ENCODE measurements around the gene TK1.
"Not testable (repeated sequence)": the region's sequence is repeated elsewhere in the genome, so short reads cannot be mapped to it uniquely, and the experiment has no call there.

Gene TK1

GRCh38 chr17:78179372-78179771, 7.5 kb downstream of the TK1 start:
- Histone ChIP-seq H3K9me3 (ENCODE audit: control insufficient read depth, insufficient read depth, low read length) (no peaks in the 10 kb centered on the region), H3K36me3 (ENCODE audit: control insufficient read depth, insufficient read depth, low read length) (peaks cover 43% of the 10 kb centered on the region), H3K27ac (ENCODE audit: low read length) (no peak overlapping the region), H3K4me3 (ENCODE audit: low read length) (no peak overlapping the region), H3K4me1 (ENCODE audit: control insufficient read depth, insufficient read depth, low read length) (no peaks in the 10 kb centered on the region; the same call in 1 of the 2 replicates), H3K27me3 (ENCODE audit: control insufficient read depth, insufficient read depth, low read length) (no peaks in the 10 kb centered on the region)
- no CpG with 5 or more reads among the region's 17 CpGs for WGBS (ENCODE audit: insufficient coverage, insufficient read length)
- no peak for DNase-seq (ENCODE audit: low read depth, low spot score)

GRCh38 chr17:78176548-78177025, 10.3 kb downstream of the TK1 start:
- peaks cover 37% of the 10 kb centered on the region for H3K36me3 ChIP-seq (ENCODE audit: control insufficient read depth, insufficient read depth, low read length)
- H3K4me3 ChIP-seq (ENCODE audit: low read length), result no peak overlapping the region
- no peaks in the 10 kb centered on the region; the same call in none of the 2 replicates for H3K4me1 ChIP-seq (ENCODE audit: control insufficient read depth, insufficient read depth, low read length)
- H3K9me3 ChIP-seq (ENCODE audit: control insufficient read depth, insufficient read depth, low read length), result no peaks in the 10 kb centered on the region
- WGBS (ENCODE audit: insufficient coverage, insufficient read length), result no CpG with 5 or more reads among the region's 14 CpGs
- no peak overlapping the region for H3K27ac ChIP-seq (ENCODE audit: low read length)
- no peak for DNase-seq (ENCODE audit: low read depth, low spot score)
- H3K27me3 ChIP-seq (ENCODE audit: control insufficient read depth, insufficient read depth, low read length), result no peaks in the 10 kb centered on the region

- H3K36me3 ChIP-seq (ENCODE audit: control insufficient read depth, insufficient read depth, low read length), result peaks cover 32% of the 10 kb centered on the region
- no peaks in the 10 kb centered on the region; the same call in none of the 2 replicates for H3K4me1 ChIP-seq (ENCODE audit: control insufficient read depth, insufficient read depth, low read length)
Observed at GRCh38 chr17:78175643-78175981, 11.2 kb downstream of the TK1 start.

GRCh38 chr17:78174870-78175642, 11.8 kb downstream of the TK1 start:
- Histone ChIP-seq H3K4me3 (ENCODE audit: low read length) (no peak overlapping the region), H3K36me3 (ENCODE audit: control insufficient read depth, insufficient read depth, low read length) (peaks cover 31% of the 10 kb centered on the region)

More at GRCh38 chr17:78175643-78175981, 11.2 kb downstream of the TK1 start:
- no peaks in the 10 kb centered on the region for H3K27me3 ChIP-seq (ENCODE audit: control insufficient read depth, insufficient read depth, low read length)
- WGBS (ENCODE audit: insufficient coverage, insufficient read length), result no CpG with 5 or more reads among the region's 14 CpGs
- H3K27ac ChIP-seq (ENCODE audit: low read length), result no peak overlapping the region
- no peak overlapping the region for H3K4me3 ChIP-seq (ENCODE audit: low read length)
- H3K9me3 ChIP-seq (ENCODE audit: control insufficient read depth, insufficient read depth, low read length), result no peaks in the 10 kb centered on the region
- DNase-seq (ENCODE audit: low read depth, low spot score), result no peak

GRCh38 chr17:78174346-78174869, 12.4 kb downstream of the TK1 start:
- no peak for DNase-seq (ENCODE audit: low read depth, low spot score)
- no CpG with 5 or more reads among the region's 15 CpGs for WGBS (ENCODE audit: insufficient coverage, insufficient read length)
- no peaks in the 10 kb centered on the region for H3K9me3 ChIP-seq (ENCODE audit: control insufficient read depth, insufficient read depth, low read length)
- H3K27ac ChIP-seq (ENCODE audit: low read length), result no peak overlapping the region
- H3K36me3 ChIP-seq (ENCODE audit: control insufficient read depth, insufficient read depth, low read length), result peaks cover 27% of the 10 kb centered on the region
- H3K4me3 ChIP-seq (ENCODE audit: low read length), result no peak overlapping the region
- H3K27me3 ChIP-seq (ENCODE audit: control insufficient read depth, insufficient read depth, low read length), result no peaks in the 10 kb centered on the region
- H3K4me1 ChIP-seq (ENCODE audit: control insufficient read depth, insufficient read depth, low read length), result no peaks in the 10 kb centered on the region; the same call in none of the 2 replicates

More at GRCh38 chr17:78174870-78175642, 11.8 kb downstream of the TK1 start:
- Histone ChIP-seq H3K27me3 (ENCODE audit: control insufficient read depth, insufficient read depth, low read length) (no peaks in the 10 kb centered on the region), H3K9me3 (ENCODE audit: control insufficient read depth, insufficient read depth, low read length) (no peaks in the 10 kb centered on the region), H3K4me1 (ENCODE audit: control insufficient read depth, insufficient read depth, low read length) (no peaks in the 10 kb centered on the region; the same call in none of the 2 replicates), H3K27ac (ENCODE audit: low read length) (no peak overlapping the region)
- DNase-seq (ENCODE audit: low read depth, low spot score), result no peak
- WGBS (ENCODE audit: insufficient coverage, insufficient read length), result no CpG with 5 or more reads among the region's 28 CpGs

GRCh38 chr17:78173097-78173715, 13.6 kb downstream of the TK1 start:
- no peaks in the 10 kb centered on the region for H3K27me3 ChIP-seq (ENCODE audit: control insufficient read depth, insufficient read depth, low read length)
- peaks cover 17% of the 10 kb centered on the region for H3K36me3 ChIP-seq (ENCODE audit: control insufficient read depth, insufficient read depth, low read length)
- H3K4me3 ChIP-seq (ENCODE audit: low read length), result no peak overlapping the region
- H3K4me1 ChIP-seq (ENCODE audit: control insufficient read depth, insufficient read depth, low read length), result peaks cover 3% of the 10 kb centered on the region
- DNase-seq (ENCODE audit: low read depth, low spot score), result no peak
- whole genome bisulfite sequencing (ENCODE audit: insufficient coverage, insufficient read length), result no CpG with 5 or more reads among the region's 11 CpGs
- H3K9me3 ChIP-seq (ENCODE audit: control insufficient read depth, insufficient read depth, low read length), result no peaks in the 10 kb centered on the region
- no peak overlapping the region for H3K27ac ChIP-seq (ENCODE audit: low read length)

GRCh38 chr17:78172249-78173051, 14.4 kb downstream of the TK1 start:
- no peak overlapping the region for H3K4me3 ChIP-seq (ENCODE audit: low read length)
- peaks cover 16% of the 10 kb centered on the region for H3K36me3 ChIP-seq (ENCODE audit: control insufficient read depth, insufficient read depth, low read length)
- no peaks in the 10 kb centered on the region for H3K27me3 ChIP-seq (ENCODE audit: control insufficient read depth, insufficient read depth, low read length)
- H3K4me1 ChIP-seq (ENCODE audit: control insufficient read depth, insufficient read depth, low read length), result peaks cover 5% of the 10 kb centered on the region
- WGBS (ENCODE audit: insufficient coverage, insufficient read length), result no CpG with 5 or more reads among the region's 19 CpGs
- DNase-seq (ENCODE audit: low read depth, low spot score), result no peak
- H3K27ac ChIP-seq (ENCODE audit: low read length), result no peak overlapping the region
- no peaks in the 10 kb centered on the region for H3K9me3 ChIP-seq (ENCODE audit: control insufficient read depth, insufficient read depth, low read length)

- H3K36me3 ChIP-seq (ENCODE audit: control insufficient read depth, insufficient read depth, low read length), result peaks cover 16% of the 10 kb centered on the region
- not testable (repeated sequence) for H3K4me1 ChIP-seq (ENCODE audit: control insufficient read depth, insufficient read depth, low read length); H3K9me3 ChIP-seq (ENCODE audit: control insufficient read depth, insufficient read depth, low read length); H3K4me3 ChIP-seq (ENCODE audit: low read length); H3K27ac ChIP-seq (ENCODE audit: low read length); DNase-seq (ENCODE audit: low read depth, low spot score); H3K27me3 ChIP-seq (ENCODE audit: control insufficient read depth, insufficient read depth, low read length)
- whole genome bisulfite sequencing (ENCODE audit: insufficient coverage, insufficient read length), result no CpG with 5 or more reads among the region's 19 CpGs
Observed at GRCh38 chr17:78171591-78172248, 15.1 kb downstream of the TK1 start.

- H3K27me3 ChIP-seq (ENCODE audit: control insufficient read depth, insufficient read depth, low read length), result no peaks in the 10 kb centered on the region
- H3K4me1 ChIP-seq (ENCODE audit: control insufficient read depth, insufficient read depth, low read length), result peaks cover 5% of the 10 kb centered on the region
- DNase-seq (ENCODE audit: low read depth, low spot score), result no peak
- peaks cover 16% of the 10 kb centered on the region for H3K36me3 ChIP-seq (ENCODE audit: control insufficient read depth, insufficient read depth, low read length)
- no peak overlapping the region for H3K4me3 ChIP-seq (ENCODE audit: low read length)
- H3K27ac ChIP-seq (ENCODE audit: low read length), result no peak overlapping the region
- no peaks in the 10 kb centered on the region for H3K9me3 ChIP-seq (ENCODE audit: control insufficient read depth, insufficient read depth, low read length)
- no CpG with 5 or more reads among the region's 31 CpGs for WGBS (ENCODE audit: insufficient coverage, insufficient read length)
Observed at GRCh38 chr17:78170692-78171590, 15.9 kb downstream of the TK1 start.

Measured in iPS DF 6.9 (cell line).